AG04450 (cell line): Measurements from ENCODE around the gene RBPJL. TPM values are rescaled to one million over a fixed set of nuclear protein-coding genes. Genes with fewer than 3 reads are reported as not detected.

Experiments used
- CTCF ChIA-PET: fragments of 300-600, 350-600 bp; formaldehyde crosslinking; extraction: SDS; loops from one replicate; lab custom pipeline; 2022; ENCODE audit warnings: antibody characterized with exemption, inconsistent platforms; lab: Charles Lee
- POLR2A ChIA-PET: fragments of 350-600 bp; formaldehyde crosslinking; extraction: SDS; loops from one replicate; lab custom pipeline; 2021; ENCODE audit warnings: antibody characterized with exemption, inconsistent platforms; lab: Yijun Ruan, JAX
- DNase-seq: peaks from one replicate; pipeline ENCODE4 v3.0.0-alpha.2; 2011; ENCODE audit warnings: low read depth, low spot score
- H3K27ac ChIP-seq: one replicate; pipeline ENCODE4 v1.5.1; 2012; ENCODE audit warnings: low read depth, low read length, control low read depth
- H3K27me3 ChIP-seq: one replicate; pipeline ENCODE4 v1.6.0; 2012; ENCODE audit warnings: low read length; ENCODE audit not compliant: control insufficient read depth, insufficient read depth
- H3K4me3 ChIP-seq: 2 replicates; pipeline ENCODE4 v1.5.1; 2011; ENCODE audit warnings: mild to moderate bottlenecking, low read depth, low read length, control low read depth
- H3K9me3 ChIP-seq: 2 replicates; pipeline ENCODE4 v1.5.1; 2012; ENCODE audit warnings: low read length; ENCODE audit not compliant: control insufficient read depth, insufficient read depth
- polyA plus RNA-seq: library from polyadenylated mRNA; depleted of rRNA; stranded (reverse); fragments of >200 nt; gene quantifications from 2 replicates; pipeline ENCODE4 v1.2.3, GENCODE V29; 2011
- TF ChIP-seq, protein P1 (sequence below): IDR thresholded peaks from 2 replicates; pipeline ENCODE4 v1.5.1; 2011; ENCODE audit warnings: low read depth, low read length, control low read depth, inconsistent platforms

RBPJL gene
- polyA plus RNA-seq, 1 experiment, result not detected

DNA sequence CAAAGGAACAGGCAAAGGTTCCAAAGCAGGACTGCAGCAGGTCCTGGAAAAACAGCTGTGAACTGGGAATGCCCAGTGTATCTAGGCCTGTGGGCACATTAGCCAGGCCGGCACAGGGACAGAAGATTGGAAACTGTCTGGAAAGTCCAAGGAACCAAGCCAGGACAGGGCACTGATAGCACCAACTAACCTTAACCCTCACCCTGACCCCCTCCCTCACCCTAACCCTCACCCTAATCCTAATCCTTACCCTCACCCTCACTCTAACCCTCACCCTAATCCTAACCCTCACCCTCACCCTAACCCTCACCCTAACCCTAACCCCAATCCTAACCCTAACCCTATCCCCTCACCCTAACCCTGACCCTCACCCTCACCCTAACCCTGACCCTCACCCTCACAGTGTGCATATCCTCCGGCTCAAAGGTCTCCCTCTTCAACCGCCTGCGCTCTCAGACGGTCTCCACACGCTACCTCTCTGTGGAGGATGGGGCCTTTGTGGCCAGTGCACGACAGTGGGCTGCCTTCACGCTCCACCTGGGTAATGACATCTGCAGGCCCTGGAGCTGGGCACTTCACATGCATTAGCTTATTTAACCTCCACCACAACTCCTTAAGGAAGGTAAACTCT, 6.5 kb downstream of the RBPJL start:
- no peak overlapping the region for H3K4me3 ChIP-seq
- TF ChIP-seq, protein P1, sequence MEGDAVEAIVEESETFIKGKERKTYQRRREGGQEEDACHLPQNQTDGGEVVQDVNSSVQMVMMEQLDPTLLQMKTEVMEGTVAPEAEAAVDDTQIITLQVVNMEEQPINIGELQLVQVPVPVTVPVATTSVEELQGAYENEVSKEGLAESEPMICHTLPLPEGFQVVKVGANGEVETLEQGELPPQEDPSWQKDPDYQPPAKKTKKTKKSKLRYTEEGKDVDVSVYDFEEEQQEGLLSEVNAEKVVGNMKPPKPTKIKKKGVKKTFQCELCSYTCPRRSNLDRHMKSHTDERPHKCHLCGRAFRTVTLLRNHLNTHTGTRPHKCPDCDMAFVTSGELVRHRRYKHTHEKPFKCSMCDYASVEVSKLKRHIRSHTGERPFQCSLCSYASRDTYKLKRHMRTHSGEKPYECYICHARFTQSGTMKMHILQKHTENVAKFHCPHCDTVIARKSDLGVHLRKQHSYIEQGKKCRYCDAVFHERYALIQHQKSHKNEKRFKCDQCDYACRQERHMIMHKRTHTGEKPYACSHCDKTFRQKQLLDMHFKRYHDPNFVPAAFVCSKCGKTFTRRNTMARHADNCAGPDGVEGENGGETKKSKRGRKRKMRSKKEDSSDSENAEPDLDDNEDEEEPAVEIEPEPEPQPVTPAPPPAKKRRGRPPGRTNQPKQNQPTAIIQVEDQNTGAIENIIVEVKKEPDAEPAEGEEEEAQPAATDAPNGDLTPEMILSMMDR, result no peak
- POLR2A ChIA-PET, result no interaction called here
- H3K9me3 ChIP-seq, result no peaks in the 10 kb centered on the region; the same call in 1 of the 2 replicates
- H3K27ac ChIP-seq, result no peak overlapping the region
- H3K27me3 ChIP-seq, result peaks cover 41% of the 10 kb centered on the region
- no peak for DNase-seq
- CTCF ChIA-PET, result interaction anchor here (0.6 to 3.0 kb wide), 9 partner anchors 10 to 458 kb away, joined by 3 to 31 read pairs (median 8); no protein-coding TSS in a partner anchor

- peaks cover 35% of the 10 kb centered on the region for H3K27me3 ChIP-seq
- DNase-seq, result no peak
- H3K27ac ChIP-seq, result no peak overlapping the region
- TF ChIP-seq, protein P1, result no peak
- H3K9me3 ChIP-seq, result no peaks in the 10 kb centered on the region; the same call in 1 of the 2 replicates
- H3K4me3 ChIP-seq, result no peak overlapping the region
- ChIA-PET CTCF (interaction anchor here (0.6 to 3.0 kb wide), 3 partner anchors 10 to 146 kb away, joined by 3 to 31 read pairs (median 11); no protein-coding TSS in a partner anchor), POLR2A (no interaction called here)
These were observed 7.3 kb downstream of the RBPJL start for GRCh38 chr20:45313943-45314342.

- no peak for DNase-seq
- ChIA-PET CTCF (interaction anchor here (0.6 to 7.6 kb wide), 4 partner anchors 15 to 456 kb away, joined by 5 to 185 read pairs (median 42); no protein-coding TSS in a partner anchor), POLR2A (no interaction called here)
- Histone ChIP-seq H3K9me3 (no peaks in the 10 kb centered on the region; the same call in 1 of the 2 replicates), H3K27ac (no peak overlapping the region), H3K4me3 (no peak overlapping the region), H3K27me3 (peaks cover 35% of the 10 kb centered on the region)
- TF ChIP-seq, protein P1, result no peak
These were observed 9.0 kb downstream of the RBPJL start for GRCh38 chr20:45315672-45316071.

- POLR2A ChIA-PET, result interaction anchor here (1.1 kb wide), 1 partner anchor 120 kb away, joined by 3 read pairs; no protein-coding TSS in a partner anchor
- no peak overlapping the region for H3K27ac ChIP-seq
- CTCF ChIA-PET, result interaction anchor here (0.6 to 7.6 kb wide), 5 partner anchors 15 to 455 kb away, joined by 5 to 185 read pairs (median 23); no protein-coding TSS in a partner anchor
These were observed 9.8 kb downstream of the RBPJL start for GRCh38 chr20:45316150-45317080.

More at GRCh38 chr20:45316150-45317080, 9.8 kb downstream of the RBPJL start:
- no peak overlapping the region for H3K4me3 ChIP-seq
- peaks cover 35% of the 10 kb centered on the region for H3K27me3 ChIP-seq
- H3K9me3 ChIP-seq, result no peaks in the 10 kb centered on the region; the same call in 1 of the 2 replicates
- TF ChIP-seq, protein P1, result no peak
- DNase-seq, result no peak
